ENCODE results near the gene GNPDA1. TPM values are rescaled to one million over a fixed set of nuclear protein-coding genes. Genes with fewer than 3 reads are reported as not detected.
"Not testable (repeated sequence)": the region's sequence is repeated elsewhere in the genome, so short reads cannot be mapped to it uniquely, and the experiment has no call there.

The GNPDA1 gene
- polyA plus RNA-seq, 4 donors, result 20.6 to 123 (median 31.0) TPM

- H3K27ac ChIP-seq (ENCODE audit: low read depth in 1 of 3, low read length in 2 of 3); DNase-seq; H3K4me3 ChIP-seq (ENCODE audit: low read depth in 1 of 3, low read length in 3 of 3); FAIRE-seq; H3K36me3 ChIP-seq (ENCODE audit: control insufficient read depth in 3 of 3, insufficient read depth in 2 of 3, low read depth in 1 of 3, low read length in 3 of 3); H3K9me3 ChIP-seq (ENCODE audit: control insufficient read depth in 2 of 2, insufficient read depth in 1 of 2, low read depth in 1 of 2, low read length in 1 of 2); H3K27me3 ChIP-seq (ENCODE audit: control insufficient read depth in 3 of 3, insufficient read depth in 3 of 3, low read length in 3 of 3); H3K4me1 ChIP-seq (ENCODE audit: control insufficient read depth in 3 of 3, insufficient read depth in 2 of 3, low read depth in 1 of 3, low read length in 2 of 3): not testable (repeated sequence)
- 90 to 95% (median 92%) methylated on average over 2 to 4 of the region's 4 CpGs for WGBS, 3 donors
Measured at GRCh38 chr5:142052026-142052425, 39.2 kb upstream of the GNPDA1 start.

- FAIRE-seq (no peak), DNase-seq (peak in 1 of 2 donors; percentile 23)
- Histone ChIP-seq H3K27me3 (ENCODE audit: control insufficient read depth in 3 of 3, insufficient read depth in 3 of 3, low read length in 3 of 3) (no peaks in the 10 kb centered on the region), H3K36me3 (ENCODE audit: control insufficient read depth in 3 of 3, insufficient read depth in 2 of 3, low read depth in 1 of 3, low read length in 3 of 3) (no peaks in the 10 kb centered on the region), H3K4me3 (ENCODE audit: low read depth in 1 of 3, low read length in 3 of 3) (no peak overlapping the region), H3K27ac (ENCODE audit: low read depth in 1 of 3, low read length in 2 of 3) (no peak overlapping the region), H3K9me3 (ENCODE audit: control insufficient read depth in 2 of 2, insufficient read depth in 1 of 2, low read depth in 1 of 2, low read length in 1 of 2) (peaks cover 0 to 2% of the 10 kb centered on the region in 2 donors), H3K4me1 (ENCODE audit: control insufficient read depth in 3 of 3, insufficient read depth in 2 of 3, low read depth in 1 of 3, low read length in 2 of 3) (no peaks in the 10 kb centered on the region)
- WGBS, 3 donors, result 63 to 73% (median 71%) methylated on average over 7 of the region's 7 CpGs
Measured at GRCh38 chr5:142048272-142048671, 35.4 kb upstream of the GNPDA1 start.

DNA sequence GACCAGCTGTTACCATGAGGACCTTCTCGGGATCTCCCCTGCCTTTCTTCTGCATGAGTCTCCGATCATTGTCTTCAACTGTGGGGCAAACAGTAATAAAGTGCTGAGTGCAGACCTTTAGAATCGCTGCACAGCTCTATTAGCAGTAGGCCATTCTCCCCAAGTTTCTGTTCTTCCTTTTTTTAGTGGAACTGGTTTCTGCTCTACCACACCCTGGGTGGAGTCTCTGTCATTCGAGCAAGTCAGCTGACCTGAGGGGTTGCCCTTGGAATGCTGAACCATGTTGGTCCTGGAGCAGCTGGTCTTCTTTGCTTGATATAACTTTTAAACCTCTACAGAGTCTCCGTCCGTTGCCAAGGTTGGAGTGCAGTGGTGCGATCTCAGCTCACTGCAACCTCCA is 33.4 kb upstream of the GNPDA1 start:
- FAIRE-seq (no peak), DNase-seq (no peak)
- 78 to 80% (median 80%) methylated on average over 7 of the region's 7 CpGs for WGBS, 3 donors
- Histone ChIP-seq H3K4me1 (ENCODE audit: control insufficient read depth in 3 of 3, insufficient read depth in 2 of 3, low read depth in 1 of 3, low read length in 2 of 3) (no peaks in the 10 kb centered on the region), H3K27me3 (ENCODE audit: control insufficient read depth in 3 of 3, insufficient read depth in 3 of 3, low read length in 3 of 3) (no peaks in the 10 kb centered on the region), H3K36me3 (ENCODE audit: control insufficient read depth in 3 of 3, insufficient read depth in 2 of 3, low read depth in 1 of 3, low read length in 3 of 3) (no peaks in the 10 kb centered on the region), H3K4me3 (ENCODE audit: low read depth in 1 of 3, low read length in 3 of 3) (no peak overlapping the region), H3K27ac (ENCODE audit: low read depth in 1 of 3, low read length in 2 of 3) (no peak overlapping the region), H3K9me3 (ENCODE audit: control insufficient read depth in 2 of 2, insufficient read depth in 1 of 2, low read depth in 1 of 2, low read length in 1 of 2) (peaks cover 0 to 2% of the 10 kb centered on the region in 2 donors)

GRCh38 chr5:142040881-142041280 is 28.1 kb upstream of the GNPDA1 start:
- not testable (repeated sequence) for DNase-seq; H3K27ac ChIP-seq (ENCODE audit: low read depth in 1 of 3, low read length in 2 of 3); H3K27me3 ChIP-seq (ENCODE audit: control insufficient read depth in 3 of 3, insufficient read depth in 3 of 3, low read length in 3 of 3); H3K36me3 ChIP-seq (ENCODE audit: control insufficient read depth in 3 of 3, insufficient read depth in 2 of 3, low read depth in 1 of 3, low read length in 3 of 3); FAIRE-seq; H3K4me1 ChIP-seq (ENCODE audit: control insufficient read depth in 3 of 3, insufficient read depth in 2 of 3, low read depth in 1 of 3, low read length in 2 of 3); H3K4me3 ChIP-seq (ENCODE audit: low read depth in 1 of 3, low read length in 3 of 3); H3K9me3 ChIP-seq (ENCODE audit: control insufficient read depth in 2 of 2, insufficient read depth in 1 of 2, low read depth in 1 of 2, low read length in 1 of 2)
- 93 to 95% (median 95%) methylated on average over 6 of the region's 6 CpGs for WGBS, 3 donors

- Histone ChIP-seq H3K27me3 (ENCODE audit: control insufficient read depth in 3 of 3, insufficient read depth in 3 of 3, low read length in 3 of 3) (no peaks in the 10 kb centered on the region), H3K9me3 (ENCODE audit: control insufficient read depth in 2 of 2, insufficient read depth in 1 of 2, low read depth in 1 of 2, low read length in 1 of 2) (peaks cover 0 to 1% of the 10 kb centered on the region in 2 donors), H3K36me3 (ENCODE audit: control insufficient read depth in 3 of 3, insufficient read depth in 2 of 3, low read depth in 1 of 3, low read length in 3 of 3) (no peaks in the 10 kb centered on the region), H3K4me1 (ENCODE audit: control insufficient read depth in 3 of 3, insufficient read depth in 2 of 3, low read depth in 1 of 3, low read length in 2 of 3) (no peaks in the 10 kb centered on the region), H3K4me3 (ENCODE audit: low read depth in 1 of 3, low read length in 3 of 3) (no peak overlapping the region), H3K27ac (ENCODE audit: low read depth in 1 of 3, low read length in 2 of 3) (no peak overlapping the region)
- no peak for DNase-seq
- 88 to 94% (median 91%) methylated on average over 2 of the region's 2 CpGs for WGBS, 3 donors
- FAIRE-seq, result no peak
Measured at GRCh38 chr5:142040285-142040684, 27.5 kb upstream of the GNPDA1 start.

DNA sequence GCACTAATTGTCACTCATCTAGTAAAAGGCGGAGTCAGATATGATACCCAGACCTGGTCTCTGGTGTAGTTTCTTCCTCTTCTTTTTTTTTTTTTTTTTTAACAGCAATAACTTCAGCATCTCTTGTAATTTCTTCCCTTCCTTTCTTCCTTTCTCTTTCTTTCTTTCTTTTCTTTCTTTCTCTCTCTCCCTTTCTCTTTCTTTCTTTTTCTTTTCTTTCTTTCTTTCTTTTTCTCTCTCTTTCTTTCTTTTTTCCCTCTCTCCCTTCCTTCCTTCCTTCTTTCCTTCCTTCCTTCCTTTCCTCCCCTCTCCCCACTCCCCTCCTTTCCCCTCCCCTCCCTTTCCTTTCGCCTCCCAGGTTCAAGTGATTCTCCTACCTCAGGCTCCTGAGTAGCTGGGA is 25.9 kb upstream of the GNPDA1 start:
- Histone ChIP-seq H3K27ac (ENCODE audit: low read depth in 1 of 3, low read length in 2 of 3) (no peak overlapping the region), H3K4me3 (ENCODE audit: low read depth in 1 of 3, low read length in 3 of 3) (no peak overlapping the region), H3K9me3 (ENCODE audit: control insufficient read depth in 2 of 2, insufficient read depth in 1 of 2, low read depth in 1 of 2, low read length in 1 of 2) (no peaks in the 10 kb centered on the region), H3K36me3 (ENCODE audit: control insufficient read depth in 3 of 3, insufficient read depth in 2 of 3, low read depth in 1 of 3, low read length in 3 of 3) (no peaks in the 10 kb centered on the region), H3K4me1 (ENCODE audit: control insufficient read depth in 3 of 3, insufficient read depth in 2 of 3, low read depth in 1 of 3, low read length in 2 of 3) (no peaks in the 10 kb centered on the region), H3K27me3 (ENCODE audit: control insufficient read depth in 3 of 3, insufficient read depth in 3 of 3, low read length in 3 of 3) (no peaks in the 10 kb centered on the region)
- no peak for DNase-seq
- FAIRE-seq, result no peak
- WGBS, 3 donors, result 93 to 97% (median 96%) methylated on average over 2 of the region's 2 CpGs

DNA sequence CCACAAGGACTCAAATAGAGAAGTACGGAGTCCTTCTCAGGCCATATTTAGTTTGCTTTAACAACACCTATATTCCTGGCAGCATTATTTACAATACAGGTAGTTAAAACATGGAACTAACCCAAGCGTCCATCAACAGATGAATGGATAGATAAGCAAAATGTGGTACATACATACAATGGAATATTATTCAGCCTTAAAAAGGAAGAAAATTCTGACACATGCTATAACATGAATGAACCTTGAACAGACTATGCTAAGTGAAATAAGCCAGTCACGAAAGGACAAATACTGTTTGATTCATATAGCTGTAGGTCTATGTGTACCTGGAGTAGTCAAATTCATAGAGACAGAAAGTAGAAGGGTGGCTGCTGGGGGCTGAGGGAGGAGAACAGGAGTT is 24.8 kb upstream of the GNPDA1 start:
- not testable (repeated sequence) for H3K36me3 ChIP-seq (ENCODE audit: control insufficient read depth in 3 of 3, insufficient read depth in 2 of 3, low read depth in 1 of 3, low read length in 3 of 3); H3K27me3 ChIP-seq (ENCODE audit: control insufficient read depth in 3 of 3, insufficient read depth in 3 of 3, low read length in 3 of 3); FAIRE-seq; H3K9me3 ChIP-seq (ENCODE audit: control insufficient read depth in 2 of 2, insufficient read depth in 1 of 2, low read depth in 1 of 2, low read length in 1 of 2); H3K4me3 ChIP-seq (ENCODE audit: low read depth in 1 of 3, low read length in 3 of 3); DNase-seq; H3K4me1 ChIP-seq (ENCODE audit: control insufficient read depth in 3 of 3, insufficient read depth in 2 of 3, low read depth in 1 of 3, low read length in 2 of 3); H3K27ac ChIP-seq (ENCODE audit: low read depth in 1 of 3, low read length in 2 of 3)
- 86 to 96% (median 93%) methylated on average over 3 of the region's 3 CpGs for WGBS, 3 donors

DNA sequence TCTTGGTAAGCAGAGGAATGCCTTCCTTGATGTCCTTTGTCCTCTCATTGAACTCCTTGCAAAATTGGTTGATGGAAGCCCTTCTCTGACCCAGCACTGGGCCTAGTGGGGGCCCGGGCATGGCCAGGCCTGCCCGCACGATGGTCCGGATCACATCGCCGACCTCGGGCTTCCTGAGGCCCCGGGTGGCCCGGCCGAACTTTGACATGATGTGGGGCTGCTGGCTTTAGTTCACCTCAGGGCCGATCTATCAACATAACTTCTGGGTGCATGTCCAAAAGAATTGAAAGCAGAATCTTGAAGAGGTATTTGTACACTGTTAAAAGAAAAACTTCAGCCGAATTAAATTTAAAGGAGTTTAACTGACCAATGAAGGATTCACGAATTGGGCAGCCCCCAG is 24.1 kb upstream of the GNPDA1 start:
- DNase-seq, result no peak
- no peaks in the 10 kb centered on the region for H3K9me3 ChIP-seq (ENCODE audit: control insufficient read depth in 2 of 2, insufficient read depth in 1 of 2, low read depth in 1 of 2, low read length in 1 of 2)
- no peaks in the 10 kb centered on the region for H3K36me3 ChIP-seq (ENCODE audit: control insufficient read depth in 3 of 3, insufficient read depth in 2 of 3, low read depth in 1 of 3, low read length in 3 of 3)
- WGBS, 3 donors, result 92 to 94% (median 92%) methylated on average over 13 of the region's 13 CpGs
- H3K4me1 ChIP-seq (ENCODE audit: control insufficient read depth in 3 of 3, insufficient read depth in 2 of 3, low read depth in 1 of 3, low read length in 2 of 3), result no peaks in the 10 kb centered on the region
- H3K4me3 ChIP-seq (ENCODE audit: low read depth in 1 of 3, low read length in 3 of 3), result no peak overlapping the region
- no peak for FAIRE-seq
- no peak overlapping the region for H3K27ac ChIP-seq (ENCODE audit: low read depth in 1 of 3, low read length in 2 of 3)
- H3K27me3 ChIP-seq (ENCODE audit: control insufficient read depth in 3 of 3, insufficient read depth in 3 of 3, low read length in 3 of 3), result no peaks in the 10 kb centered on the region

- no peaks in the 10 kb centered on the region for H3K9me3 ChIP-seq (ENCODE audit: control insufficient read depth in 2 of 2, insufficient read depth in 1 of 2, low read depth in 1 of 2, low read length in 1 of 2)
- H3K27me3 ChIP-seq (ENCODE audit: control insufficient read depth in 3 of 3, insufficient read depth in 3 of 3, low read length in 3 of 3), result no peaks in the 10 kb centered on the region
- FAIRE-seq, result no peak
- no peak for DNase-seq
- no peak overlapping the region for H3K4me3 ChIP-seq (ENCODE audit: low read depth in 1 of 3, low read length in 3 of 3)
- no peaks in the 10 kb centered on the region for H3K36me3 ChIP-seq (ENCODE audit: control insufficient read depth in 3 of 3, insufficient read depth in 2 of 3, low read depth in 1 of 3, low read length in 3 of 3)
- no peaks in the 10 kb centered on the region for H3K4me1 ChIP-seq (ENCODE audit: control insufficient read depth in 3 of 3, insufficient read depth in 2 of 3, low read depth in 1 of 3, low read length in 2 of 3)
- no peak overlapping the region for H3K27ac ChIP-seq (ENCODE audit: low read depth in 1 of 3, low read length in 2 of 3)
Measured at GRCh38 chr5:142034994-142035393, 22.2 kb upstream of the GNPDA1 start.

Data from small intestine (tissue), 7 donors.